HL-60 (cell line): ENCODE measurements around the gene MFSD6L.

ENCODE experiments used
- DNase-seq, 2 experiments: peaks; one replicate each; pipeline ENCODE4 v3.0.0-alpha.2; 2010 to 2020; ENCODE audit warnings: low read depth in 1 of 2, low spot score in 1 of 2
- H3K27ac ChIP-seq: fragments of 250-450 bp; sonication (Bioruptor Pico); replicated peaks from 2 replicates; pipeline ENCODE4 v1.5.1; 2020; ENCODE audit warnings: mild to moderate bottlenecking, moderate library complexity
- H3K27me3 ChIP-seq: fragments of 250-450 bp; sonication (Bioruptor Pico); 2 replicates; pipeline ENCODE4 v1.5.1; 2021; ENCODE audit warnings: mild to moderate bottlenecking, moderate library complexity; ENCODE audit not compliant: insufficient read depth, poor library complexity, severe bottlenecking
- H3K4me3 ChIP-seq: replicated peaks from 2 replicates; pipeline ENCODE4 v1.5.1; 2011; ENCODE audit warnings: mild to moderate bottlenecking, control low read depth, low read length; ENCODE audit not compliant: insufficient read depth
- GABPA ChIP-seq: IDR thresholded peaks from 2 replicates; pipeline ENCODE4 v1.6.1; 2012; ENCODE audit warnings: low read depth
- POLR2AphosphoS5 ChIP-seq: IDR thresholded peaks from 2 replicates; pipeline ENCODE4 v1.6.1; 2012; ENCODE audit warnings: low read depth
- SPI1 ChIP-seq: IDR thresholded peaks from 2 replicates; pipeline ENCODE4 v1.6.1; 2012; ENCODE audit warnings: low read depth, mild to moderate bottlenecking, borderline replicate concordance
- TF ChIP-seq, protein P1 (sequence below): IDR thresholded peaks from 2 replicates; pipeline ENCODE4 v1.6.1; 2012; ENCODE audit warnings: low read depth; ENCODE audit not compliant: insufficient replicate concordance
- TF ChIP-seq, protein P2 (sequence below): IDR thresholded peaks from one replicate; pipeline ENCODE4 v1.5.1; 2011; ENCODE audit warnings: low read length, control low read depth, inconsistent platforms; ENCODE audit not compliant: insufficient read depth

Gene MFSD6L

DNA sequence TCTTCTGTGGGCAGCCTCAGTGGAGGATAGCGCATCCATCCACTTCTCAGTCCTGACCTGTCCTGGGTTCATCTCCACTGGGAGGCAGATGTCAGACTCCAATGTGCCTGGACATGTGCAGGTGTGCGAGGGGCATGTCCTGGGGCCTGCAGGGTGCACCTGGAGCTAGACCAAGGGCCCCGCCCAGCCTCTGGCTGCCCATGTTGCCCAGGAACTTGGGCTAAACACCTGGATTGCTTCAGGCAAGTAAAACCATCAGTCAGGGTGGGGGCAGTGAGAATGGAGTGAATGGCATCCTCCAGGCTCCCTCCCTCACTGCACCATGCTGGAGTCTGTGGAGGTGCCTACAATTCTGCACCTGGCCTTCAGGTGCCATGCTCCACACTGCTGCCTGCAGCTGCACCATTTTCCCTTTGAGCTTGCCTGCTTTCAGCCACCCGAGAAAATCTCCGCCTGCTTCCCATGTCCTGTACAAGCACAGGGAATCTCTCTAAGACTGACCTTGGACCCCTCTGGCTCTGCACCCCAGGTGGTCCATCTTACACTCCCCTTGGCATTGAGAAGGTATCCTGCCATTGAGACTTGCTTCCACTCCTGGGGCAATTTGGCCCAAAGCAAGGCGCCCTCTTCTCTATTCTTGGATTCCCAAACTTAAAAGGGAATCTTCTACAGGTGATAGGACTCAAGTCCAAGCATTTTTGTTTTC is 2.1 kb upstream of the MFSD6L start:
- no peak overlapping the region for H3K27ac ChIP-seq

DNA sequence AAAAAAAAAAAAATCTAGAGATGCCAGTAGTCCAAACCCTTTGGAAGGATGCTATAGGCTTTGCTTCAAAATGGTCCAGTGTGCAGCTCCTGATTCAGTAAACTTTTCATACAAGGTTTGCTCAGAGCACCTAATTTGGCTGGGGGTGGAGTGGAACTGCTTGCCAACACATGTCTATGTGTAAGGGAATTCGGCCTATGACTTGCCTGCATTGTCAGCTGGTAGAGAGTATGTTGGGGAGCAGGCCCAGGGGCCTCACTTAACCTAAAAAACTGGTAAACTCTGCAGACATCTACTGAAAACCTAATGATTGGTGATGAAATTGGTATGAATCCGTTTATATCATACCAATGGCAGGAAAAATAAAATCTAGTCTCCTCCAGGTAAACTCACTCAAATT is 1.5 kb upstream of the MFSD6L start:
- TF ChIP-seq, protein P1, sequence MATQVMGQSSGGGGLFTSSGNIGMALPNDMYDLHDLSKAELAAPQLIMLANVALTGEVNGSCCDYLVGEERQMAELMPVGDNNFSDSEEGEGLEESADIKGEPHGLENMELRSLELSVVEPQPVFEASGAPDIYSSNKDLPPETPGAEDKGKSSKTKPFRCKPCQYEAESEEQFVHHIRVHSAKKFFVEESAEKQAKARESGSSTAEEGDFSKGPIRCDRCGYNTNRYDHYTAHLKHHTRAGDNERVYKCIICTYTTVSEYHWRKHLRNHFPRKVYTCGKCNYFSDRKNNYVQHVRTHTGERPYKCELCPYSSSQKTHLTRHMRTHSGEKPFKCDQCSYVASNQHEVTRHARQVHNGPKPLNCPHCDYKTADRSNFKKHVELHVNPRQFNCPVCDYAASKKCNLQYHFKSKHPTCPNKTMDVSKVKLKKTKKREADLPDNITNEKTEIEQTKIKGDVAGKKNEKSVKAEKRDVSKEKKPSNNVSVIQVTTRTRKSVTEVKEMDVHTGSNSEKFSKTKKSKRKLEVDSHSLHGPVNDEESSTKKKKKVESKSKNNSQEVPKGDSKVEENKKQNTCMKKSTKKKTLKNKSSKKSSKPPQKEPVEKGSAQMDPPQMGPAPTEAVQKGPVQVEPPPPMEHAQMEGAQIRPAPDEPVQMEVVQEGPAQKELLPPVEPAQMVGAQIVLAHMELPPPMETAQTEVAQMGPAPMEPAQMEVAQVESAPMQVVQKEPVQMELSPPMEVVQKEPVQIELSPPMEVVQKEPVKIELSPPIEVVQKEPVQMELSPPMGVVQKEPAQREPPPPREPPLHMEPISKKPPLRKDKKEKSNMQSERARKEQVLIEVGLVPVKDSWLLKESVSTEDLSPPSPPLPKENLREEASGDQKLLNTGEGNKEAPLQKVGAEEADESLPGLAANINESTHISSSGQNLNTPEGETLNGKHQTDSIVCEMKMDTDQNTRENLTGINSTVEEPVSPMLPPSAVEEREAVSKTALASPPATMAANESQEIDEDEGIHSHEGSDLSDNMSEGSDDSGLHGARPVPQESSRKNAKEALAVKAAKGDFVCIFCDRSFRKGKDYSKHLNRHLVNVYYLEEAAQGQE: no peak
- TF ChIP-seq GABPA (no peak), POLR2AphosphoS5 (no peak), SPI1 (no peak)
- TF ChIP-seq, protein P2, sequence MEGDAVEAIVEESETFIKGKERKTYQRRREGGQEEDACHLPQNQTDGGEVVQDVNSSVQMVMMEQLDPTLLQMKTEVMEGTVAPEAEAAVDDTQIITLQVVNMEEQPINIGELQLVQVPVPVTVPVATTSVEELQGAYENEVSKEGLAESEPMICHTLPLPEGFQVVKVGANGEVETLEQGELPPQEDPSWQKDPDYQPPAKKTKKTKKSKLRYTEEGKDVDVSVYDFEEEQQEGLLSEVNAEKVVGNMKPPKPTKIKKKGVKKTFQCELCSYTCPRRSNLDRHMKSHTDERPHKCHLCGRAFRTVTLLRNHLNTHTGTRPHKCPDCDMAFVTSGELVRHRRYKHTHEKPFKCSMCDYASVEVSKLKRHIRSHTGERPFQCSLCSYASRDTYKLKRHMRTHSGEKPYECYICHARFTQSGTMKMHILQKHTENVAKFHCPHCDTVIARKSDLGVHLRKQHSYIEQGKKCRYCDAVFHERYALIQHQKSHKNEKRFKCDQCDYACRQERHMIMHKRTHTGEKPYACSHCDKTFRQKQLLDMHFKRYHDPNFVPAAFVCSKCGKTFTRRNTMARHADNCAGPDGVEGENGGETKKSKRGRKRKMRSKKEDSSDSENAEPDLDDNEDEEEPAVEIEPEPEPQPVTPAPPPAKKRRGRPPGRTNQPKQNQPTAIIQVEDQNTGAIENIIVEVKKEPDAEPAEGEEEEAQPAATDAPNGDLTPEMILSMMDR: no peak
- no peak overlapping the region for H3K4me3 ChIP-seq
- H3K27me3 ChIP-seq: no peaks in the 10 kb centered on the region
- no peak overlapping the region for H3K27ac ChIP-seq
- no peak for DNase-seq

More for the DNA sequence above, 2.1 kb upstream of the MFSD6L start:
- DNase-seq: no peak
- Histone ChIP-seq H3K27me3 (no peaks in the 10 kb centered on the region), H3K4me3 (no peak overlapping the region)
- TF ChIP-seq, protein P2: no peak
- TF ChIP-seq, protein P1: no peak
- no peak for TF ChIP-seq GABPA
- no peak for TF ChIP-seq SPI1
- no peak for TF ChIP-seq POLR2AphosphoS5

DNA sequence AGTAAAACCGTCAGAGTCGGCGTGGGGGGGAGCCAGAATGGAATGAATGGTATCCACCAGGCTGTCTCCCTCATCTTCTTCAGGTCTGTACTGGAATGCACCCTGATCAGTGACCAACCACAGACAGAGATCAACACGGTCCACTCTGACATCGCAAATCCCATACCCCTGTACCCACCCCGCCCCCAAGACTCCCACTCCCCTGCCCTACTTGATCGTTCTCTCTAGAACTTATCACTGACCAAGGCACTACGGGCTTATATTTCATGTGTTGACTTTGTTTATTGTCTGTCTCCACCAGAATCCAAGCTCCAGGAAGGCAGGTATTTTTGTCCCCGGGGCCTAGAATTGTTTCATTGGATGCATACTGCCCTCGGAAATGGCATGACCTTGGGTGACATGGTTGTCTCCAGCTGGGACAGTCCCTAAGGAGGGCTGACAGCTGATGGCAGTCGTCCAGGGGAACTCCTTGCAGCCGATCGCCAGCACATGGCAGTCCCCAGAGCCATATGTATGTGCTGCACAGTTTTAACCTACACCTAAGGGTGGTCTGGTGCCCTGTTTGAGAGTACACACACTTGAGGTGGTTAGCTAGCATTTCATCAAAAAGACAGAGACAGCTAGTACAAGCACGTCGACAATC is 526 bp upstream of the MFSD6L start:
- TF ChIP-seq, protein P2: no peak
- TF ChIP-seq GABPA (no peak), POLR2AphosphoS5 (no peak), SPI1 (no peak)
- TF ChIP-seq, protein P1: no peak
- H3K4me3 ChIP-seq: no peak overlapping the region
- H3K27me3 ChIP-seq: no peaks in the 10 kb centered on the region
- H3K27ac ChIP-seq: no peak overlapping the region
- no peak for DNase-seq
